ENCODE results near the gene EXPH5. TPM values are rescaled to one million over a fixed set of nuclear protein-coding genes. Genes with fewer than 3 reads are reported as not detected.

EXPH5 gene
- total RNA-seq, 1 experiment from 2014 or later: 13.5 TPM

GRCh38 chr11:108472681-108473080 lies 120.9 kb downstream of the EXPH5 start:
- no peak for DNase-seq
- H3K4me1 ChIP-seq (ENCODE audit: insufficient read depth, low read length): no peaks in the 10 kb centered on the region; the same call in 1 of the 2 replicates
- ChIA-PET CTCF (no interaction called here), POLR2A (ENCODE audit: unreplicated experiment) (no interaction called here)
- H3F3A ChIP-seq (ENCODE audit: low read length, unreplicated experiment): peaks cover 4% of the 10 kb centered on the region
- no peaks in the 10 kb centered on the region for H3K79me2 ChIP-seq (ENCODE audit: low read length)
- intact Hi-C loops (cut with micrococcal nuclease): no loop called here
- no peaks in the 10 kb centered on the region for H4K20me1 ChIP-seq (ENCODE audit: low read length)
- no peaks in the 10 kb centered on the region for H3K27me3 ChIP-seq (ENCODE audit: low read length)
- no peaks in the 10 kb centered on the region for H3K9me3 ChIP-seq (ENCODE audit: low read length)
- no peak overlapping the region for H2AFZ ChIP-seq (ENCODE audit: low read length)
- H3K27ac ChIP-seq (ENCODE audit: low read length): no peak overlapping the region
- peaks cover 6% of the 10 kb centered on the region; the same call in 1 of the 2 replicates for H3K36me3 ChIP-seq (ENCODE audit: low read depth, low read length)
- H3K4me2 ChIP-seq (ENCODE audit: low read length): no peak overlapping the region
- H3K9me2 ChIP-seq (replicated peaks; ENCODE audit: low read length): no peaks in the 10 kb centered on the region
- no peak overlapping the region for H3K9ac ChIP-seq (ENCODE audit: low read length)
- ATAC-seq: no peak
- TF ChIP-seq CTCF (conservative IDR thresholded peaks at IDR 0.05; ENCODE audit: low read depth, low read length) (no peak), EZH2 (IDR thresholded peaks at IDR 0.05; ENCODE audit: low read length, unreplicated experiment) (no peak), EZH2phosphoT487 (IDR thresholded peaks at IDR 0.05; ENCODE audit: borderline replicate concordance, low read length) (no peak)
- BruUV-seq (replicated peaks): no TSS peak
- no peak overlapping the region for H3K4me3 ChIP-seq (ENCODE audit: low read length)

GRCh38 chr11:108468478-108468864 lies 125.1 kb downstream of the EXPH5 start:
- no peak overlapping the region for H3K4me3 ChIP-seq (ENCODE audit: low read length)
- ATAC-seq (no peak), DNase-seq (no peak)
- BruUV-seq (replicated peaks): no TSS peak
- H3K79me2 ChIP-seq (ENCODE audit: low read length): no peaks in the 10 kb centered on the region
- peaks cover 4% of the 10 kb centered on the region for H3F3A ChIP-seq (ENCODE audit: low read length, unreplicated experiment)
- TF ChIP-seq EZH2phosphoT487 (IDR thresholded peaks at IDR 0.05; ENCODE audit: borderline replicate concordance, low read length): no peak
- no peak for TF ChIP-seq CTCF (conservative IDR thresholded peaks at IDR 0.05; ENCODE audit: low read depth, low read length)
- no peak for TF ChIP-seq EZH2 (IDR thresholded peaks at IDR 0.05; ENCODE audit: low read length, unreplicated experiment)
- H3K36me3 ChIP-seq (ENCODE audit: low read depth, low read length): no peaks in the 10 kb centered on the region
- H3K9me3 ChIP-seq (ENCODE audit: low read length): no peaks in the 10 kb centered on the region
- H3K4me1 ChIP-seq (ENCODE audit: insufficient read depth, low read length): peaks cover 6% of the 10 kb centered on the region; the same call in 1 of the 2 replicates
- no peak overlapping the region for H3K9ac ChIP-seq (ENCODE audit: low read length)
- H3K4me2 ChIP-seq (ENCODE audit: low read length): no peak overlapping the region
- ChIA-PET POLR2A (ENCODE audit: unreplicated experiment) (no interaction called here), CTCF (no interaction called here)
- H4K20me1 ChIP-seq (ENCODE audit: low read length): no peaks in the 10 kb centered on the region
- H2AFZ ChIP-seq (ENCODE audit: low read length): 0 out of 2 replicates have a peak overlapping the region, but pooled peaks have one; percentile 80
- H3K9me2 ChIP-seq (replicated peaks; ENCODE audit: low read length): no peaks in the 10 kb centered on the region
- no peak overlapping the region for H3K27ac ChIP-seq (ENCODE audit: low read length)
- intact Hi-C loops (cut with micrococcal nuclease): loop anchor here (5.0 to 10.0 kb wide), 2 partner anchors 124 to 351 kb away; no protein-coding TSS in a partner anchor
- no peaks in the 10 kb centered on the region for H3K27me3 ChIP-seq (ENCODE audit: low read length)

DNA sequence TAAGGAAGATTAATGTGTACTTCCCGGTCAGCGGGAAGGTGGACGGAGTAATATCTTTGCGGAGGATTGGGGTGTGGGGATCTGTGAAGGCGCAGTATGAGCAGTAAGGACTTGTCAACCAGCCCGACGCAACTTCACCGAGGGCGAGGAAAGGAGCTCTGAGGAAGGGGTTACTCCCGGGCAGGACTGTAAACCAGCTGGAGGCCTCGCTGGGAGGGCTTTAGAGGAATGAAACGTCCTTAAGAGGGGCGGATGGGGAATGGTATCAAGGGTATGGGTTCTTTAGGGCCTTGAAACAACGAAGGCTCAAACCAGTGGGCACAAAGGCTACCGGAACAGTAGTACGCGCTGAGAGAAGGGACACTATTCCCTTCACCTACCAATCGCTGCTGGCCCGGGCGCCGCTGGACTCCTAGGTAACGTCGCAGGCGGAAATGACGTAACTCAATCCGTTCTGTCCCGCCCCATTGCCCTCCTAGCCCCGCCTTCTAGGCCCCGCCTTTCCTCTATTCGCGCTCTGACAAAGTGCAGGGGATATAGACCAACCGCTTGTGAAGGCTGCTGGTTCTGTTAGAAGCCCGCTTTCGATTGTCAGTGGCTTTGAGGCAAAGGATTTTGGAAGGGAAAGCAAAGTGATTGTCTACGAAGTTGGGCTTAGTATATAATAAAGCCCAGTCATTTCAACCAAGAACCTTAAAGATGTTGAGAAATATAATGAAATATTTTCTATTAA lies 126.3 kb downstream of the EXPH5 start, which contains the start of gene C11orf65:
Gene C11orf65 (minus strand): TSS at position 439 of the 733 bp plus-strand sequence. CDS start 5,970 bp downstream, outside the sequence.
- peak; percentile 98 for ATAC-seq
- ChIA-PET CTCF (interaction anchor here (0.6 kb wide), 1 partner anchor 240 kb away, joined by 4 read pairs; no protein-coding TSS in a partner anchor), POLR2A (ENCODE audit: unreplicated experiment) (interaction anchor here (0.6 kb wide), 1 partner anchor 142 kb away, joined by 4 read pairs; no protein-coding TSS in a partner anchor)
- no peaks in the 10 kb centered on the region for H3K36me3 ChIP-seq (ENCODE audit: low read depth, low read length)
- no peaks in the 10 kb centered on the region for H4K20me1 ChIP-seq (ENCODE audit: low read length)
- peak within 1 kb of the TSS; percentile 74 for H3K4me3 ChIP-seq (ENCODE audit: low read length)
- no peaks in the 10 kb centered on the region for H3K9me2 ChIP-seq (replicated peaks; ENCODE audit: low read length)
- H3K4me1 ChIP-seq (ENCODE audit: insufficient read depth, low read length): peaks cover 6% of the 10 kb centered on the region; the same call in 1 of the 2 replicates
- TF ChIP-seq CTCF (conservative IDR thresholded peaks at IDR 0.05; ENCODE audit: low read depth, low read length) (no peak), EZH2phosphoT487 (IDR thresholded peaks at IDR 0.05; ENCODE audit: borderline replicate concordance, low read length) (no peak), EZH2 (IDR thresholded peaks at IDR 0.05; ENCODE audit: low read length, unreplicated experiment) (no peak)
- H3K79me2 ChIP-seq (ENCODE audit: low read length): no peaks in the 10 kb centered on the region
- intact Hi-C loops (cut with micrococcal nuclease): loop anchor here (1.0 to 10.0 kb wide), 5 partner anchors 30 to 350 kb away; partner anchors contain the start of genes EXPH5 and NPAT
- H3F3A ChIP-seq (ENCODE audit: low read length, unreplicated experiment): peaks cover 4% of the 10 kb centered on the region
- H2AFZ ChIP-seq (ENCODE audit: low read length): peak within 1 kb of the TSS; percentile 80
- no peaks in the 10 kb centered on the region for H3K27me3 ChIP-seq (ENCODE audit: low read length)
- peak within 1 kb of the TSS; percentile 85 for H3K4me2 ChIP-seq (ENCODE audit: low read length)
- peak within 1 kb of the TSS; percentile 86 for H3K27ac ChIP-seq (ENCODE audit: low read length)
- TSS peak; percentile 99 for BruUV-seq (replicated peaks)
- peak within 1 kb of the TSS; percentile 85 for H3K9ac ChIP-seq (ENCODE audit: low read length)
- DNase-seq: peak; percentile 99
- H3K9me3 ChIP-seq (ENCODE audit: low read length): no peaks in the 10 kb centered on the region
